ENCODE data around the gene LRMDA.

- TF ChIP-seq, protein P1, sequence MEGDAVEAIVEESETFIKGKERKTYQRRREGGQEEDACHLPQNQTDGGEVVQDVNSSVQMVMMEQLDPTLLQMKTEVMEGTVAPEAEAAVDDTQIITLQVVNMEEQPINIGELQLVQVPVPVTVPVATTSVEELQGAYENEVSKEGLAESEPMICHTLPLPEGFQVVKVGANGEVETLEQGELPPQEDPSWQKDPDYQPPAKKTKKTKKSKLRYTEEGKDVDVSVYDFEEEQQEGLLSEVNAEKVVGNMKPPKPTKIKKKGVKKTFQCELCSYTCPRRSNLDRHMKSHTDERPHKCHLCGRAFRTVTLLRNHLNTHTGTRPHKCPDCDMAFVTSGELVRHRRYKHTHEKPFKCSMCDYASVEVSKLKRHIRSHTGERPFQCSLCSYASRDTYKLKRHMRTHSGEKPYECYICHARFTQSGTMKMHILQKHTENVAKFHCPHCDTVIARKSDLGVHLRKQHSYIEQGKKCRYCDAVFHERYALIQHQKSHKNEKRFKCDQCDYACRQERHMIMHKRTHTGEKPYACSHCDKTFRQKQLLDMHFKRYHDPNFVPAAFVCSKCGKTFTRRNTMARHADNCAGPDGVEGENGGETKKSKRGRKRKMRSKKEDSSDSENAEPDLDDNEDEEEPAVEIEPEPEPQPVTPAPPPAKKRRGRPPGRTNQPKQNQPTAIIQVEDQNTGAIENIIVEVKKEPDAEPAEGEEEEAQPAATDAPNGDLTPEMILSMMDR (IDR thresholded peaks at IDR 0.05), result no peak
- TF ChIP-seq POLR2A (IDR thresholded peaks at IDR 0.05), result no peak
These were observed 120.7 kb downstream of the LRMDA start for GRCh38 chr10:75552171-75552570.
